HG03457 (cell line): ENCODE measurements around the gene CPAMD8.
"Not testable (repeated sequence)": the region's sequence is repeated elsewhere in the genome, so short reads cannot be mapped to it uniquely, and the experiment has no call there.

Experiments used
- ATAC-seq: cut with Tn5 transposase; IDR thresholded peaks from one replicate; pipeline ENCODE4 v1.9.1; 2021; ENCODE audit warnings: moderate number of reproducible peaks; ENCODE audit not compliant: unreplicated experiment

The CPAMD8 gene

GRCh38 chr19:17002455-17002854 is 24.2 kb downstream of the CPAMD8 start:
- no peak for ATAC-seq

DNA sequence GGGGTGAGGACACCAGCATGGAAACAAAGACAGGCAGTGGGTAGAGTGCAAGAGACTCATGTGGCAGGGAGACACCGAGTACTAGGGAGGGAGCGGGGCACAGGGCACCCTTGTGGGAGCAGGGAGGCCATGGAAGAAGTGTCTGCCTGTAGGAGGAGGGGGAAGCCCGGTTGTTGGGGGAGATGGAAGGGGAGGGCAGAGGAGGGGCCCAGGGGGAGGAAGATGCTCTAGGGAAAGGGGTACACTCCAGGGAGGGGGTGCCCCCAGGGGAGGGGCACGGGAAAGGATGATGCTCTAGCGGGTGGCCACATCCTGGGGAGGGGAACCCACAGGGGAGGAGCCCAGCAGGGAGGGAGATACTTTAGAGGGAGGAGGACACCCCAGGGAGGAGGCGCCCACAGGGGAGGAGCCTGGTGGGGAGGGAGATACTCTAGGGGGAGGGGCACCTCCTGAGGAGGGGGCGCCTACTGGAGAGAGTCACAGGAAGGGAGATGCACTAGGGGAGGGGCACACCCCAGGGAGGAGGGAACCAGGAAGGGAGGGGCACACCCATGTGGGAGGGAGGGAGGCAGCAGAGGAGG is 24.9 kb downstream of the CPAMD8 start:
- no peak for ATAC-seq

DNA sequence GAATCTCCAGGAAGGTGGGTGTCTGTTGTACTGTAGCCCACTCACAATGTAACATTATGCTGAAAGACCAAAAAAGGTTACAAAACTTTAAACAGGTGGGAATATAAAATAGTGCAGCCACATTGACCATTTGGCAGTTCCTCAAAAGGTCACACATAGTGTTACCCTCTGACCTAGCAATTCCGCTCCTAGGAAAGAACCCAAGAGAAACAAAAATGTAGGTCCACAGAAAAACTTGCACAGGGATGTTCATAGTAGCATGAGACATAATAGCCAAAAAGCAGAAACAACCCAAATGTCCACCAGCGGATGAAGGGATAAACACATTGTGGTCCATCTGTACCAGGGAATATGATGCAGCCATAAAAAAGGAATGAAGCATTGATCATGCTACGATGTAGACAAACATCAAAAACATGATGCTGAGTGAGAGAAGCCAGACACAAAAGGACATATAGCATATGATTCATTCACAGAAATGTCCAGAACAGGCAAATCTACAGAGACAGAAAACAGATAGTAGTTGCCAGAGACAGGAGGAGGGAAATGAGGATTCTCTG is 27.9 kb downstream of the CPAMD8 start:
- no peak for ATAC-seq

DNA sequence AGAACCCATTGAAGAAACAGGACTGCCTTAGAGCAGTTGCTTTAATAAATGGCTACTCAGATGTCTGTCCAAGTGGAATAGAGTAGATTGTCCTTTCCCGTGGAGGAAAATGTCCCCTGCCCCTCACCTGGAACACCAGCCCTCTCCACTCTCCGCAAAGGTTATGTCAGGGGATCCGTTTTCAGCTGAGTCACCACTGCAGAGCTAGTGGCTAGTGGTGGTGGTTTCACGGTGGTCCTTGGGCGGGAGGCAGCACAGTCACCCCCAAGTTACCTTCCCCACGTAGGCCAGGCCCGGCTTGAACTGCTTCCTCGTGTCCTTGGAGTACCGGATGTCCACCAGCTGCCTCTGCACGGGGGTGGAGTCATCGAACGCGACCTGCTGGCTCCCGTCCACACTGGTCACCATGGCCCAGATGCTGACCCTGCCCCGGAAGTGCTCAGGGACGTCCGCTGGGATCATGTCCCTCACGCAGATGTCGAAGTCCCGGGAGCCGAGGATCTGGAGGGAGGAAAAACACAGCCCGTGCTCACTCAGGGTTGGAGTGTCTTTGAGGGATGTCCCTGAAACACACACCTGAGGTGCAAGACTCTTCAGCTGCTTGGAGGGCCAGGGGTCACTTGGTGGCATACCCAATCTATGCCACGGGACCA is 29.6 kb downstream of the CPAMD8 start:
- not testable (repeated sequence) for ATAC-seq

GRCh38 chr19:16988661-16989060 is 37.9 kb downstream of the CPAMD8 start:
- no peak for ATAC-seq

DNA sequence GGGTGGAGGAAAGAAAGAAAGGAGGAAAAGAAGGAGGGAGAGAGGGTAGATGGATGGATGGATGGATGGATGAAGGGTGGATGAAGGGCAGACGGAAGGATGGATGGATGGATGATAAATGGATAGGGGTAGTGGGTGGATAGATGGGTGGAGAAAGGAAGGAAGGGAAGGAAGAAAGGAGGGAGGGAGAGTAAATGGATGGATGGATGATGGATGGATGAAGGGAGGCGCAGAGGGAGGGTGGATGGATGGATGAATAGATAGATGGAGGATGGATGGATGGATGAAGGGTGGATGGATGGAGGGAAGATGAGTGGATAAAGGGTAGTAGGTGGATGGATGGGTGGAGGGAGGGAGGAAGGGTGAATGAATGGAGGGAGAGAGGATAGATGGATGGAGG is 41.2 kb downstream of the CPAMD8 start:
- no peak for ATAC-seq

GRCh38 chr19:16982586-16982985 is 44.0 kb downstream of the CPAMD8 start:
- not testable (repeated sequence) for ATAC-seq

- no peak for ATAC-seq
These were observed 47.5 kb downstream of the CPAMD8 start for GRCh38 chr19:16978839-16979802.

- no peak for ATAC-seq
These were observed 48.5 kb downstream of the CPAMD8 start for GRCh38 chr19:16978156-16978555.

GRCh38 chr19:16977306-16977705 is 49.3 kb downstream of the CPAMD8 start:
- no peak for ATAC-seq

- no peak for ATAC-seq
These were observed 50.2 kb downstream of the CPAMD8 start for GRCh38 chr19:16976446-16976845.

- no peak for ATAC-seq
These were observed 55.8 kb downstream of the CPAMD8 start for GRCh38 chr19:16970821-16971220.

DNA sequence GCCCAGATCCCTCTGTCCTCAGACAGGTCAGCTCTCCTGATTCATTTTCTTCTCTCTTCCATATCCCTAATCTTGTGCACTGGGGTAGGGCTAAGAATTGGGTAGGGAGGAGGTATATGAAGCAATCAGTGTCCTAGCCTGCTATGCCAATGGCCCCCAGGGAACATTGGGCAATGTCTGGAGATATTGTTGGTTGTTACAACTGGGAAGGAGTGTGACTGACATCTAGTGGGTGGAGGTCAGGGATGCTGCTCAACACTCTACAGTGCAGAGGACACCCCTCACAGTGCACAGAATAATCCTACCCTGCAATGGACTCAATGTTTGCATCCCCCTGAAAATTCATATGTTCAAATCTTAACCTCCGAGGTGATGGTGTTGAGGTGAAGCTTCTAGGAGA is 57.5 kb downstream of the CPAMD8 start:
- ATAC-seq, result no peak

- not testable (repeated sequence) for ATAC-seq
These were observed 65.4 kb downstream of the CPAMD8 start for GRCh38 chr19:16960996-16961822.

DNA sequence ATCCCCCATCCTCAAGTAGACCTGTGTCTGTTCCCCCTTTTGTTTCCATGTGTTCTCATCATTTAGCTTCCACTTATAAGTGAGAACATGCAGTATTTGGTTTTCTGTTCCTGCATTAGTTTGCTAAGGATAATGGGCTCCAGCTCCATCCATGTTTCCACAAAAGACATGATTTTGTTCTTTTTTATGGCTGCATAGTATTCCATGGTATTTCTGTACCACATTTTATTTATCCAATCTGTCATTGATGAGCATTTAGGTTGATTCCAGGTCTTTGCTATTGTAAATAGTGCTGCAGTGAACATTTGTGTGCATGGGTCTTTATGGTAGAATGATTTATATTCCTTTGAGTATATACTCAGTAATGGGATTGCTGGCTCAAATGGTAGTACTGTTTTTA is 68.3 kb downstream of the CPAMD8 start:
- ATAC-seq, result not testable (repeated sequence)

- no peak for ATAC-seq
These were observed 68.8 kb downstream of the CPAMD8 start for GRCh38 chr19:16957855-16958254.

DNA sequence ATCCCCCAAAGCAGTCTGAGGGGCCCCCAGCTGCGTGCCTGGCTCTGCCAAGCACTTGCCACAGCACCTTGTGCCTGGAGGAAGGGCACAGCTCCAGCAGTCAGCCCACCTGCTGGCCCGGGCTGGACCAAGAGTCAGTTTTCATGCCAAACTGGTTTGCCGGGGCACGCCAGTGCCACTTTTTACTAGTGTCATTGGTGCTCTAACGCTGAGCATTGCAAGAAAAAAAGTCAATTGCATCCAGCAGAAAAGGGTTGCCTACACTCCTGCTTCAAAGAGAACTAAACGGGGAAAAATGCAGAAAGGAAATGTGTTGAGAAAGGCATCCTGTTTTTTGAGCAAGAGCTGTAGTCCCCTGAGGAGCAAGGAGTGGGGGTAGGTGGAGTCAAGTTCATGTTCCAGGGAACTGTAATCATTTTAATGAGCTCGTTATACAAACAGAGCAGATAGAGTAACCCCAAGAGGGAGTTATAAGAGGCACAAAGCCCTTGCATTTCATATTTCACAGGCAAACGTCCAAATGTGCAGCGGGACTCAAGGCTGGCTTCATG is 69.4 kb downstream of the CPAMD8 start:
- no peak for ATAC-seq

DNA sequence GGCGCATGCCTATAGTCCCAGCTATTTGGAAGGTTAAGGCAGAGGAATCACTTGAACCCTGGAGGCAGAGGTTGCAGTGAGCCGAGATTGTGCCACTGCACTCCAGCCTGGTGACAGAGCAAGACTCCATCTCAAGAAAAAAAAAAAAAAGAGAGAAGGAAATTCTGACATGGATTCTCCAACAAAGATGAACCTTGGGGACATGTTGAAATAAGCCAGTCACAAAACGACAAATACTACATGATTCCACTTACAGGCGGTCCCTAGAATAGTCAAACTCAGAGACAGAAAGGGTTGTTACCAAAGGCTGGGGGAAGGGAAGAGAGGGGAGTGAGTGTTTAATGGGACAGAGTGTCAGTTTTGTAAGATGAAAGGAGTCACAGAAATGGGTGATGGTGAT is 71.4 kb downstream of the CPAMD8 start:
- ATAC-seq, result no peak

GRCh38 chr19:16952046-16952445 is 74.6 kb downstream of the CPAMD8 start:
- no peak for ATAC-seq

GRCh38 chr19:16951529-16951928 is 75.1 kb downstream of the CPAMD8 start:
- ATAC-seq, result no peak
